Fibroblast of lung (primary cell): Measurements from ENCODE around the gene HHAT.

Experiments
- CTCF ChIP-seq, 2 donors: IDR thresholded peaks in 1 of 2; conservative IDR thresholded peaks in 1 of 2; 1 replicate in 1 of 2; 2 replicates in 1 of 2; pipeline ENCODE4 v1.5.1; 2011 to 2012; ENCODE audit warnings: low read length in 2 of 2, control low read depth in 1 of 2, inconsistent platforms in 1 of 2, low read depth in 1 of 2, mild to moderate bottlenecking in 1 of 2
- EZH2 ChIP-seq: IDR thresholded peaks from 2 replicates; pipeline ENCODE4 v1.5.1; 2012; ENCODE audit warnings: low read length, control low read depth, mild to moderate bottlenecking; ENCODE audit errors: missing control alignments

GRCh38 chr1:210332233-210332632 lies 3.5 kb downstream of the HHAT start:
- TF ChIP-seq CTCF (conservative IDR thresholded peaks at IDR 0.05 in 1 of 2, IDR thresholded peaks at IDR 0.05 in 1 of 2; ENCODE audit: low read depth in 1 of 2, low read length in 2 of 2) (no peak), EZH2 (no peak)
